Large intestine (tissue), 1 donor: ENCODE measurements around the gene CCR2. TPM values are rescaled to one million over a fixed set of nuclear protein-coding genes. Genes with fewer than 3 reads are reported as not detected.

Experiments used
- polyA plus RNA-seq: library from polyadenylated mRNA; unstranded; fragments of 120-200 nt; gene quantifications from one replicate; pipeline ENCODE4 v1.2.1, GENCODE V29; 2013

CCR2 gene
- polyA plus RNA-seq, 1 donor, result 1.3 TPM

Other genes starting within 250 kb of the CCR2 start
- 3.4 TPM for gene CCR1, start 145.8 kb upstream of the CCR2 start, polyA plus RNA-seq
- gene CCR3, start 111.7 kb upstream of the CCR2 start, polyA plus RNA-seq, result 0.15 TPM
- 1.8 TPM for gene CCR5, start 16.8 kb downstream of the CCR2 start, polyA plus RNA-seq
- 11.3 TPM for gene CCRL2, start 53.1 kb downstream of the CCR2 start, polyA plus RNA-seq
- 2.6 TPM for gene LTF, start 110.8 kb downstream of the CCR2 start, polyA plus RNA-seq
- not detected for gene RTP3, start 143.9 kb downstream of the CCR2 start, polyA plus RNA-seq
- 0.72 TPM for gene LRRC2, start 212.2 kb downstream of the CCR2 start, polyA plus RNA-seq